Adipose tissue (tissue), 3 donors: ENCODE data around the gene GALNT3. TPM values are rescaled to one million over a fixed set of nuclear protein-coding genes. Genes with fewer than 3 reads are reported as not detected.

ENCODE experiments used
- H3K27ac ChIP-seq: one replicate; pipeline ENCODE4 v1.5.1; 2013; ENCODE audit warnings: low read depth, low read length
- WGBS, 3 donors: extraction: QIAGEN DNeasy Blood & Tissue Kit; methylation state at CpG; one replicate each; pipeline ENCODE4 v1.1.7; 2013; 5-methylcytosine and 5-hydroxymethylcytosine counted together
- polyA plus RNA-seq, 3 donors: library from polyadenylated mRNA; stranded (reverse); fragments of 200-250 nt; gene quantifications; one replicate each; pipeline ENCODE4 v1.2.3, GENCODE V29; 2013
- donor health status: healthy with polysubstance abuse.
- donor health status: Bipolar disorder and iron deficiency.
- donor health status: healthy.

Gene GALNT3
- 10 to 100 TPM in 1 of 3 donors, 1 to 10 TPM in 2; 1.0 to 14.9 (median 2.4) TPM for polyA plus RNA-seq

DNA sequence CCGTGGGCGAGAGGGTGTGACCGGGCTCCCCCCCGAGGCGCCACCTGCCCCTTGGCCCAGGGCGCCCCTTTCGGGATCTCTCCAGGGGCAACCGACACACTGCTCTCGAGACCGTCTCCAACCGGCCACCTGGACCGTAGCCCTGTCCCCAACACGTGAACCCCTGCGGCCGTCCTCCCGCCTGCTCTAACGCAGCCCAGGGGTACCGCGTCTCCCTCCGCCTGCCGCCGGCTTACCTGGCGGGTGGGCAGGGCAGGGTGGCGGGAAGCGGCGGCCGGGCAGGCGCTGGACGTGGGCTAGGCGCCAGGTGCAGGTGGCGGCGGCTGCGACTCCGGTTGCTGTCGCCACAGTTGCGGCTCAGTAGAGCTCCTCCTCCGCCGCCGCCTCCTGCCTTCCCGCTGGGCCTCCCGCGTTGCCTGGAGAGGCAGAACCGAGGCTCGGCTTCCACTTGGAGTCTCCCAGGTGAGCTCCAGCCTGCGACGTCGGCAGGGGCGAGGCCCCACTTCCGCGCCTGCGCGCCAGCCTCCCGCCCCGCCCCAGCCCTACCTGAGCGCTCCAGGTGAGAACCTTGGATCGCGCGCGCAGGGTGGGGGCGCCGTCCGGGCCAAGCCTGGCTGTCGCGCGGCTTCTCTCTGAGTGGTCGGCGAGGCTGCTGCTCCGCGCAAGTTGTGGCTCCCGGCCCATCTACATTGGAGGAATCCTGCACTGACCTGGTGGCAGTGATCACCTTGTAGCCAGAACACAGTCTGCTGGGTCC is at the start of gene GALNT3:
TSS of gene GALNT3 (minus strand) at position 469 of the 757 bp plus-strand sequence. CDS start 23,547 bp downstream, outside the sequence.
- WGBS, 3 donors: 0 to 1% (median 1%) methylated on average over 60 to 70 of the region's 70 CpGs
- H3K27ac ChIP-seq: no peak within 1 kb of the TSS

DNA sequence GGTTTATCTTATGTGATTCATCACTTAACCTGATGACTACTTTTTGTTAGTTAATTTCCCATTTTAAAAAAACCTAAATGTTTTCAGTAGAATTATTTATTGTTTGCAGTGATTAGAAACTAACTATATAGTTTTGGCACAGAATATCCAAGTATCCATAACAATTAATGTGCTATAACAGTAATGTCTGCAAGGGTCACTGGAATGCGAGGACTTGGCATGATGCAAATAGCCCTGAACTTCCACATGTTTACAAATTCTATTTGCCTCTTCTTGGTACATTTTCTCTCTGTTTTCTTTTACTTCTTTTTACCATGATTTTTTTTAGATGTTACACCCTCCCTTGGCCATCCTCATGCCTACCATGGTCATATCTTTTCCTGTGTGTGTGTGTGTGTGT is 49.3 kb upstream of the GALNT3 start:
- WGBS, 3 donors: 88 to 97% (median 92%) methylated on average over 1 of the region's 1 CpG
- no peak overlapping the region for H3K27ac ChIP-seq

DNA sequence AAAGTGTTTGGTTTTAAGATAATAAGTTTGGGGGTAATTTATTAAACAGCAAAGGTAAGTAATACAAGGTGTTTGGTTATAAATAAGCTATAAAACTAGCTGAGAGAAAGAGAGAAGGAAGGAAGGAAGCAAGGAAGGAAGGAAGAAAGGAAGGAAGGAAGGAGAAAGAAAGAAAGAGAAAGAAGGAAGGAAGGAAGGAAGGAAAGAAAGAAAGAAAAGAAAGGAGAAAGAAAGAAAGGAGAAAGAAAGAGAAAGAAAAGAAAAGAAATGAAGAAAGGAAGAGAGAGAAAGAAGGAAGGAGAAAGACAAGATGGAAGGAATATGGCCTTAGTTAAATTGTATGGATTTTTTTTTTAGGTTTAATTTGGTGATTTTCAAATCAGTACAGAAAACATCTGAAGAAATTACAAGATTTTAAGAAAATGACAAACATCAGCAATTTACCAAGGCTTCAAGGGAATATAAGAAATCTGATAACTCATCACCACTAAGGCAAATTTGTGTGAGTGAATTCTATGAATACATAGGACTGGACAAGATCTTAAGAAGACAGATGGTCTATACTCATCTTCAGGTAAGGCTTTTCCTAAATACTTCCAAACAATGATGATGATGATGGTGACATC is 46.4 kb upstream of the GALNT3 start:
- no peak overlapping the region for H3K27ac ChIP-seq

DNA sequence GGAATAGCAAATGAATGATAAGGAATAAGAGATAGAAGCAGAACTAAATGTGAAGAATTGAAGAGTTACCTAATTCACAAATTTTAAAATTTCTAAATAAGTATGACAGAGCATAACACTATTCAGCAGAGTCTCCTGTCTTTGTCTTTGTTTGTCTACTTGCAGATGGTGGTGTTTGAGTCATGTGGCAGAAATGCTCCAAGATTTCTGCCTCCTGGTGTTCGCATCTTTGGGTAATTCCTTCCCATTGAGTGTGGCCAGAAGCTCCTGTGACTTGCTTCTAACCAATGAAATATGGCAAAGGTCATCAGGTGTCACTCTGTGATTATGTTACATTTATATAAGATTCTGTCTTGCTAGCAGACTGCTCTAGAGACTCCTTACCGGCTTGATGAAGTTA is 45.6 kb upstream of the GALNT3 start:
- 81 to 96% (median 91%) methylated on average over 2 of the region's 2 CpGs for WGBS, 3 donors
- no peak overlapping the region for H3K27ac ChIP-seq

DNA sequence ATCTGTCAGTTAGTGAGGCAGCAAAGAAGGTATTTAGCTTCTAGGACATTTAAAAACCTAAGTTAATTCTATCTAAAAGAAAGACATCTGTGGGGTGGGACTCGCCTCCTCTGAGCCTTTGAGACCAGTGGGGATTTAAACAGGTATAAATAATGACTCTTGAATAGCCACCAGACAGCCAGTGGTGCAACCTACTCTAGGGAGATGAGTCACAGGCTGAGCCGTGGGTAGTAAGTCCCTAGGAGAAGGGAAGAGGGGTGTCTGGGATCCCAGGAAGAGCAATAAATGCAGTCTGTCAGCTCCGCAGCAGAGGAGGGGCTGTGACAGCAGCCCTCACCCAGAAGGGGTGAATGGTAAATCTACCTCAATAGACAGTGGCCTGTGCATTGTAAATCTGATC is 43.1 kb upstream of the GALNT3 start:
- H3K27ac ChIP-seq: no peak overlapping the region
- WGBS, 3 donors: 72 to 92% (median 74%) methylated on average over 3 of the region's 3 CpGs

DNA sequence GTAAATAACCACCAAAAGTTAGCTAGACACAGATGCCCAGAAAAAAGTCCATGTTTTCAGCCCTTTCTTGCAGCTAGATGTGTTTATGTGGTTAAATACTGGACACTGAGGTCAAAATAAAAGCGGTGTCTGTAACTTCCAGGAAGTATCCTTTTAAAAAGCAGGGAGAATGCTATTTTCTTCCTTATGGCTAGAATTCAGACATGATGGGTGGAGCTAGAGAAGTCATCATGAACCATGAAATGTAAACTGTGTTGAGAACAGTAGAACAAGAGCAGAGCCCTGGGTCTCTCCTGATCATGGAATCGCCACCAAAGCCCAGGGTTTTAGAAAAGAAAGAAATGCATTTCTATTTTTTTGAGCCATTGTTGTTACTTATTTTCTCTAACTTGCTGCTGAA is 41.3 kb upstream of the GALNT3 start:
- no peak overlapping the region for H3K27ac ChIP-seq
- WGBS, 3 donors: 83 to 90% (median 83%) methylated on average over 2 of the region's 2 CpGs

DNA sequence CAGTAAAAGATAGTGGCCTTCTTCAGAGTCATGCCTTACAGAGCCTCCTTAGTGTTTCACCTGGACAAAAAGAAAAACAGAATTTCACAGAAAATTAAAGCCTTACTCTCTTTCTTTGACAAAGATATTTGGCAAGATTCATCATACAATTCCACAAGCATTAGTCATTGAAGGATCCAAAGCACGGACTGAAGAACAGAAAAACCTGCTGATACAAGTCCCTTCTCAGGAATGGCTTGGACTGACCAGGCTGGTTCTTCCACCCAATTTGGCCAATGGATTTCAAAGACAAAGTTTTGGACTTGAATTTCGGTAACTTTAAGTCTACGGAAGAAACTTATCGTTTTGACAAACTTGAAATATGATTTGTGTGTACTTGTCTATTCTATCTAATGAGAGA is 39.1 kb upstream of the GALNT3 start:
- 88% methylated on average over 4 of the region's 4 CpGs for WGBS, 3 donors
- no peak overlapping the region for H3K27ac ChIP-seq

DNA sequence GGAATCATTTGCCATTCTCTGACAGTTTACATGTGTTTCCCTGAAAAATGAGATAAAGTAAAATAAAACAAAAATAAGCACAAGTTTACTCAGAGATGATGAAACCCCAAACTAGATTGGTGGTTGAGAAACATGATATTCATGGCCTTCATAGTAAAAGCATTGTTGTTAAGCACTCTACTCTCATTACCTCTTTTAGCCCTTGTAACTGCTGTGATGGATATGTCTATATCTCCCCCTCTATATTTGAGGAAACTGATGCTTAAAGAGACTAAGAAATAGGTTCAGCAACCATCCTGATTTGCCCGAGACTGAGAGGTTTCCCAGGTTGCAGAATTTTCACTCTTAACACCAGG is 33.9 kb upstream of the GALNT3 start:
- WGBS, 3 donors: 81 to 94% (median 82%) methylated on average over 1 of the region's 1 CpG
- H3K27ac ChIP-seq: no peak overlapping the region

DNA sequence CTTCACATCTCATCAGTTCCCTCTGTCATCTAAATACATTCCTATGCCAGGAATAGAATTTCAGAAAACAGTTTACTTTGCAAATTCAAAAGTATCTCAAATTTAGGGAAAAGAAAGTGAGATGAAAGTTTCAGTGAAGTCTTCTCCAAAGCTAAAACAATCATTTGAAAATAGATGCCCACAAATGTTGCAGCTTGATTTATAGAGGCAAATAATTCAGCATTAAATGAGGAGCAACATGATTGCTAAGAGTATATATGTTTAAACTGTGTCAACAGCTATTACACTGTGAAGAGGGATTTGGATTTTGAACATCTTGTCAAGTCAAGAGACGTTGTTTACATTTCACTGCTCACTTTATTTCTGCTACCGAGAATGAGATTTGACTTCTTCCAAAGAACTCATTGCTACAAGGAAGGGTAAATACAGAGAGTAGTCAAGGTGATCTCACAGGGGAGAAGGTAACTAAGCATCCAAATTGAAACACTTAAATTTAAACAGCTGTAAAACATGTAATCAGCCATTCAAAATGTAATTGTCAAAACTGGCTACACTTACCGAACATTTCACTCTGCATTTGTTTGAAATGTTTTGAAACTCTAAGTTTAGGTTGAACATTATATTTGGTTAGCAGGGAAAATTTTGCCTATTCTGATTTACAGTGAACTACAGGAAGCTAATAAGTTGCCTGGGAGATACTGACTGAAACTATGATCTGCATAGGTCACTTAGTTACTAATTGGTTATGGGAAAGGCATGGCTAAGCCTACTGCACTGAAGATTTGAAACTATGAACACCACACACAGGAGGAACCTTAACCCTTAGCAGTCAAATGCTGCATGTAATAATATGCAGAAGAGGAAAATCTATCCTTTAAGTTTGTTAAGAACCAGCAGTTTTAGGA is 33.2 kb upstream of the GALNT3 start:
- H3K27ac ChIP-seq: no peak overlapping the region
- 49 to 85% (median 77%) methylated on average over 3 of the region's 3 CpGs for WGBS, 3 donors

DNA sequence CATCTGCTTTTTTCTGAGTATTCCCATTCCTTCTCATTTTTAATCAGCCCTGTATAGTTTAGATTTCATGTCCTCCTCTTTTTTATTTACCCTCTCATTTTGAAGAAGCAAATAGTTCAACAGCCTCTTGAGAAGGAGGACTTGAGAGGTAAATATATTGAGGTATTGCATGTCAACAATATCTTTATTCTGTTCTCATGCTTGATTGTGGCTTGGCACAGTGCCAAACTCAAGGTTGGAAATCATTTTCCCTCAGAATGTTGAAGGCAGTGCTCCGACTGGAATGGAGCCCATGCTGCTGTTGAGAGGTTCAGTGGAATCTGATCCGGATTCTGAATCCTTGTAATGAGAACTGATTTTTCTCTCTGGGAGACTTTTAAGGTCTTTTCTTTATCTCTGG is 31.0 kb upstream of the GALNT3 start:
- WGBS, 3 donors: 15 to 37% (median 33%) methylated on average over 2 of the region's 2 CpGs
- no peak overlapping the region for H3K27ac ChIP-seq

DNA sequence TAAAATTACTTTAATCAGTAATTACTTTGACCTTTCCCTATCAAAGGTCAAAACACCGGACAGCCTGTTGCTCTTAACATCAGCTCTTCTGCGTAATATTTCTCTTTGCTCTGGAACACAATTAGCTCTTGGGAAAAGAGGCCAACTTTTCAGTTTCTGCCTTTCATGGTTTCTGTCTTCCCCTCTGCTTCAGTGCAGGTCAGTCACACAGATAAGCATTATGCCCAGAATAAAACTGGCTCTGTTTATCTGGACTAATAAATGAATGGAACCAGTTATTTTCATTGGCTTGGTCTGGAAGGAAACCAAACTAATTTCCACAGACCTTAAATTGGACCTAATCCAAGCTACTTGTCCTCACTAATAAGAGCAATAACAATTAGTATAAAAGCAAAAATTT is 26.2 kb upstream of the GALNT3 start:
- H3K27ac ChIP-seq: no peak overlapping the region
- WGBS, 3 donors: 20 to 51% (median 49%) methylated on average over 2 of the region's 2 CpGs

DNA sequence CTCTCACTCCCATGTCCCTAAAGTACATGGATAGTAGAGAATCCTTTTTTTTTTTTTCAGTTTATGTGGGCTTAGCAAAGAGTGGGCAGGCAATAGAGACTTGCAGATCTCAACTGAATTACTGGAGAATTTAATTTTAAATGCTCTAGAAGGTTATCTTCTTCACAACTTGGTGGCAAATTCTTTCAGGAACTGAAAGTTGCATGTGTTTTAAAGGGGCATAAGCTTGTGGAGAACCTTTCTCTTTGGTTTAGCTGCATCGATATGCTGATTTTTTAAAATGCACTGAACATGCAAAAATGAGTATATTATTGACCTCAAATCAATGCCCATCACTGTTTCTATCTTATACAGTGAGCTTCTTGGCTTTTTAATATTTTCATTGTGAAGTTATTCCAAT is 24.9 kb upstream of the GALNT3 start:
- 92 to 94% (median 94%) methylated on average over 1 of the region's 1 CpG for WGBS, 3 donors
- H3K27ac ChIP-seq: no peak overlapping the region

DNA sequence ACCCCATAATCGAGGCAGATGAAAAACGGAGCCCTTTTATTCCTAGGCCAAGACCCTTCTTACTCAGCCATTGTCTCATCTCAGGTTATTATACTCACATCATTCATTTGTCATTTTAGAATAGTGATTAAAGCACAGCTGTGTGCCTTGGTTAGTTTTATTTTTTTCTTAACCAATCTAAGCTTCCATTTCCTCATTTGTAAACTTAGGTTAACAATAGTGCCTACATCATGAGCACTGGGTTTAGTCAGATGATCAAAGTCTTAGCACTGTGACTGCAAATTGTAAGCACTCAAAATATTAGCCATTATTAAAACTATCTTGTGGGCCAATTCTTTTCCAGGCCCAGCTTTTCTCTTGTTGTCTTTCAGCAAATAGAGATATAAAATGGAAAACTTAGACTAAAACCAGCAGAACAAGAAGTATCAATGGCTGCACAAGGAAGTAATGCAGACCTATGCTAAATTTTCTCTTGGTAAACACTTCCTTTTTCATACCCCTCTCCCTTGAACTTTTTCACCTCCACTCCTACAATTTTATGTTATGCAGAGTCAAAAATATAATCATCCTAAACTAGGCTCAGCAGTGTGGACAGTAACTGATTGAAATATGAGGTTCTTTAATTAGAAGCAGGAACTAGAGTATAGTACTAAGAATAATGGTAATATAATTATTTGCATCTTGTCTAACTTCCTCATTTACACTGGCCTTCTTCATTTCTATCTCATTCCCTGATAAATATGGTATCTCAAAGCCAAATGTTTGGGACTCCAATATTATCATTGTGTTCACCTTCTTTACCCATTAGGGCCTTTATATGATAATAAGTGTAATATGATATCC is 21.5 kb upstream of the GALNT3 start:
- H3K27ac ChIP-seq: no peak overlapping the region
- WGBS, 3 donors: 80 to 87% (median 86%) methylated on average over 2 of the region's 2 CpGs

DNA sequence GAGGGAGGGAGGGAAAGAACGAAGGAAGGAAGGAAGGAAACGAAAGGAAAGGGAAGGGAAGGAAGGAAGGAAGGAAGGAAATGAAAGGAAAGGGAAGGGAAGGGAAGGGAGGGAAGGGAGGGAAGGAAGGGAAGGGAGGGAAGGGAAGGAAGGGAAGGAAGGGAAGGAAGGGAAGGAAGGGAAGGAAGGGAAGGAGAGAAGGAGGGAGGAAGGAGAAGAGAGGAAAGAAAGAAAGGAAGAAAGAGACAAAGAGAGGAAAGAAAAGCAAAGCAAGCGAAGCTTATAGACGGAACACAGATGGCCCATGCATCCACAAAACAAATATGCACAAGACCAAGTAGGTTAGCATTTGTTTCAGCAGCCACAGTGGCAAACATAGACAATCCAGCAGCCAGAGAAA is 20.4 kb upstream of the GALNT3 start:
- 73 to 96% (median 73%) methylated on average over 4 of the region's 4 CpGs for WGBS, 3 donors
- H3K27ac ChIP-seq: no peak overlapping the region

DNA sequence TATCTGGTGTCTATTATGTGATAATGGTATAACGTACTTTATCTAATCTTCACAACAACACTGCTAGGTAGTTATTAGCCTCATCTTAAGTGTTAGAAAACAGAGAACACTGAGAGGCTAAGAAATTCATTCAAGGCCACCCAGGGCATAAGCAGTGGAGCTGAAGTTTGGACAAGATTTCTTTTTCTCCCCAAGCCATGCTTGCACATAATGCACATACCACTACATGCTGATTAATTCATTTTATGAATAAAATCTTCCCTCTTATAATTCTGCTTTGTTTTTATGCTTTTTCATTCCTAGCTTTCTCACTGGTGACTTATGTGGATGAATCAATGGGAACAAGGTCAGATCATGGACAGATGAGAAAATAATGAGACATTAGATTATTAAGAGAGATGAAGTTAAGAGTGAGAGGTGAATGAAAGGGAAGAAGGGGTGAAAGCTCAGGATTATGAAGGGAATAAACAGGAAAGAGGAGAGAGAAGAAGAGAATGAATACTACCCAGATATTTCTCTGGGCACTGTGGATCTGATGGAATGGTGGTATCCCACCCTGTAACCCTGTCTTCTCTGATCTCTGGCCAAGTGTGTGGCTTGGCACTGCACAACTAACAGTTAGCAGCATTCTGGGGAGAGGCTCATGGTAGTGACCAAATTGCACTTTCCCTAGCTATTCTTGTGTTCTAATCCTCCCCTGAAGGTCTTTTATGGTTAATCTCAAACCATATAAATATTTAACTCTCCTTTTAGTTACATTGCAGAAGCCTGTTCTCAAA is 17.7 kb upstream of the GALNT3 start:
- WGBS, 3 donors: 40 to 92% (median 86%) methylated on average over 1 of the region's 1 CpG

DNA sequence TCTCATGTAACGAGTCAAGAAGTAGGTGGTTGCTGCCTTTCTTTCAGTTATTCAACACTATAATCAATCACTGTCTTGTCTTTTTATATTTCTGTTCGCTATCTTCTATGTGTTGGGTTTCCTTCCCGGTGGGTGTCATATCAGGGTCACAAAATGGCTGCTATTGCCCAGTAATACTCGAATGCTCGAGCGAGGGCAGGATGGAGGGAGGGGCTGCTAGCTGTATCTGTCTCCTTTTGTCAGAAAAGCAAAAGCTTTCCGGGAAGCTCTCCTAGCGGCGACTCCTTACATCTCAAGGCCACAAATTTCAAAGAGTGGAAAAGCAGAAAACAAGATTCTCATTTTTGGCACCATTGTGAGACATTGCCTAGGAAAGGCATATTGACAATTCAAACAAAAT is 16.4 kb upstream of the GALNT3 start:
- 93 to 94% (median 93%) methylated on average over 9 of the region's 9 CpGs for WGBS, 3 donors
- no peak overlapping the region for H3K27ac ChIP-seq

More for the DNA sequence above, 17.7 kb upstream of the GALNT3 start:
- no peak overlapping the region for H3K27ac ChIP-seq

DNA sequence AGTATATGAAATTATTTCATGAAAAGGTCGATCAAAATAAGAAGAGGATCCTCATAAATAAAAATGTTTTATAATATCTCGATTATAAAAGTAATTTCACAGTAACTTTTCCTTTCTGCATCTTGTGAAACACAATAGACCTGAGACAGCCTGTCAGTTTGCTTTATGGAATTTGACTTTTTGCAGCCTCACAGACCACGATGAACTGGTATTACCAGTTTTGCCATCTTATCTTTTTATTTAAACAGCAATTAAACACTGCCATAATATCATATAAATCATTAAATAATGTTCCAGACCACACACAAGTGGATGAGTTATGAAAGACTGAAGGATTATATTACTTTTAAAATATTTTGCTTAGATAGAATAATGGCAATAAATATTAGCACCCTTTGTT is 10.7 kb upstream of the GALNT3 start:
- 32 to 85% (median 77%) methylated on average over 3 of the region's 3 CpGs for WGBS, 3 donors
- no peak overlapping the region for H3K27ac ChIP-seq
